HEK293 (cell line): ENCODE measurements around the gene PLA2G4D.

Experiments
- CTCF ChIA-PET: fragments of 350-600 bp; formaldehyde crosslinking; extraction: SDS; loops from one replicate; lab custom pipeline; 2021; ENCODE audit warnings: antibody characterized with exemption; lab: Yijun Ruan, JAX
- POLR2A ChIA-PET: fragments of 300-600 bp; formaldehyde crosslinking; extraction: SDS; loops from one replicate; lab custom pipeline; 2020; ENCODE audit warnings: antibody characterized with exemption, inconsistent platforms; lab: Yijun Ruan, JAX
- H3K27ac ChIP-seq: fragments of 200-500 bp; sonication (Bioruptor generic); 2 replicates; pipeline ENCODE4 v1.5.1; 2014; ENCODE audit warnings: low read depth, low read length, control low read depth, inconsistent platforms; ENCODE audit errors: extremely low read depth
- H3K36me3 ChIP-seq, 2 experiments: fragments of 200-500 bp in 1 of 2; sonication (Bioruptor generic) in 1 of 2; 1 replicate in 1 of 2; 2 replicates in 1 of 2; pipeline ENCODE4 v1.5.1; 2014 to 2017; ENCODE audit warnings: inconsistent platforms in 2 of 2, low read length in 2 of 2; ENCODE audit not compliant: control insufficient read depth in 2 of 2, insufficient read depth in 1 of 2
- H3K4me1 ChIP-seq: fragments of 200-500 bp; sonication (Bioruptor generic); 2 replicates; pipeline ENCODE4 v1.5.1; 2014; ENCODE audit warnings: mild to moderate bottlenecking, low read length, inconsistent platforms; ENCODE audit not compliant: control insufficient read depth, insufficient read depth
- H3K4me3 ChIP-seq: 2 replicates; pipeline ENCODE4 v1.5.1; 2011; ENCODE audit warnings: low read depth, mild to moderate bottlenecking, control low read depth, low read length, moderate library complexity
- H3K9me3 ChIP-seq: fragments of 200-500 bp; sonication (Bioruptor generic); 2 replicates; pipeline ENCODE4 v1.5.1; 2014; ENCODE audit warnings: low read depth, low read length, inconsistent platforms; ENCODE audit not compliant: control insufficient read depth, insufficient read depth
- ZBTB17 ChIP-seq: fragments of 450-650 bp; formaldehyde crosslinking; IDR thresholded peaks from 2 replicates; pipeline ENCODE4 v1.5.1; 2016; ENCODE audit warnings: missing biosample characterization, missing genetic modification characterization
- ZNF114 ChIP-seq: fragments of 450-650 bp; formaldehyde crosslinking; IDR thresholded peaks from 2 replicates; pipeline ENCODE4 v1.5.0; 2017; ENCODE audit warnings: missing biosample characterization, missing genetic modification characterization
- ZNF16 ChIP-seq: fragments of 450-650 bp; formaldehyde crosslinking; IDR thresholded peaks from 2 replicates; pipeline ENCODE4 v1.5.1; 2016; ENCODE audit warnings: low read depth, missing biosample characterization, missing genetic modification characterization
- ZNF174 ChIP-seq: fragments of 450-650 bp; formaldehyde crosslinking; IDR thresholded peaks from 2 replicates; pipeline ENCODE4 v1.5.0; 2017; ENCODE audit warnings: missing biosample characterization, mild to moderate bottlenecking, missing genetic modification characterization
- ZNF341 ChIP-seq: fragments of 450-650 bp; formaldehyde crosslinking; IDR thresholded peaks from 2 replicates; pipeline ENCODE4; 2016; ENCODE audit warnings: low read depth, missing biosample characterization, missing genetic modification characterization
- ZNF350 ChIP-seq: fragments of 450-650 bp; formaldehyde crosslinking; IDR thresholded peaks from 2 replicates; pipeline ENCODE4 v1.5.0; 2017; ENCODE audit warnings: missing biosample characterization, mild to moderate bottlenecking, missing genetic modification characterization
- ZNF366 ChIP-seq: fragments of 450-650 bp; formaldehyde crosslinking; conservative IDR thresholded peaks from 2 replicates; pipeline ENCODE4 v1.5.1; 2016; ENCODE audit warnings: missing biosample characterization, missing genetic modification characterization
- ZNF426 ChIP-seq: fragments of 450-650 bp; formaldehyde crosslinking; IDR thresholded peaks from 2 replicates; pipeline ENCODE4 v1.5.1; 2017; ENCODE audit warnings: missing biosample characterization, missing genetic modification characterization, mild to moderate bottlenecking, inconsistent platforms, moderate library complexity
- ZNF48 ChIP-seq: fragments of 450-650 bp; formaldehyde crosslinking; IDR thresholded peaks from 2 replicates; pipeline ENCODE4 v1.5.1; 2016; ENCODE audit warnings: missing biosample characterization, missing genetic modification characterization
- ZNF514 ChIP-seq: fragments of 450-650 bp; formaldehyde crosslinking; IDR thresholded peaks from 2 replicates; pipeline ENCODE4 v1.5.1; 2016; ENCODE audit warnings: missing biosample characterization, missing genetic modification characterization
- ZNF530 ChIP-seq: fragments of 450-650 bp; formaldehyde crosslinking; IDR thresholded peaks from 2 replicates; pipeline ENCODE4 v1.5.1; 2016; ENCODE audit warnings: low read depth, missing biosample characterization, missing genetic modification characterization
- ZNF549 ChIP-seq: fragments of 450-650 bp; IDR thresholded peaks from 2 replicates; pipeline ENCODE4 v1.5.1; 2018; ENCODE audit warnings: missing biosample characterization, missing genetic modification characterization, mild to moderate bottlenecking, inconsistent platforms, moderate library complexity
- ZNF621 ChIP-seq: fragments of 450-650 bp; formaldehyde crosslinking; IDR thresholded peaks from 2 replicates; pipeline ENCODE4 v1.5.1; 2017; ENCODE audit warnings: missing biosample characterization, missing genetic modification characterization
- ZNF629 ChIP-seq: fragments of 450-650 bp; formaldehyde crosslinking; IDR thresholded peaks from 2 replicates; pipeline ENCODE4 v1.5.1; 2017; ENCODE audit warnings: missing biosample characterization, missing genetic modification characterization
- ZNF654 ChIP-seq: fragments of 450-650 bp; formaldehyde crosslinking; IDR thresholded peaks from 2 replicates; pipeline ENCODE4 v1.5.1; 2016; ENCODE audit warnings: low read depth, missing biosample characterization, missing genetic modification characterization
- ZNF837 ChIP-seq: fragments of 450-650 bp; formaldehyde crosslinking; IDR thresholded peaks from 2 replicates; pipeline ENCODE4 v1.5.1; 2016; ENCODE audit warnings: missing biosample characterization, missing genetic modification characterization
- ZSCAN16 ChIP-seq: fragments of 450-650 bp; formaldehyde crosslinking; IDR thresholded peaks from 2 replicates; pipeline ENCODE4 v1.5.1; 2016; ENCODE audit warnings: missing biosample characterization, missing genetic modification characterization
- ZSCAN30 ChIP-seq: fragments of 450-650 bp; IDR thresholded peaks from 2 replicates; pipeline ENCODE4 v1.5.1; 2018; ENCODE audit warnings: missing biosample characterization, mild to moderate bottlenecking, missing genetic modification characterization, moderate library complexity
- TF ChIP-seq, protein P1 (sequence below): fragments of 450-650 bp; formaldehyde crosslinking; IDR thresholded peaks from 2 replicates; pipeline ENCODE4 v1.5.1; 2016; ENCODE audit warnings: missing biosample characterization, missing genetic modification characterization
- TF ChIP-seq, protein P2 (sequence below): fragments of 450-650 bp; formaldehyde crosslinking; IDR thresholded peaks from 2 replicates; pipeline ENCODE4 v1.5.1; 2016; ENCODE audit warnings: missing biosample characterization, missing genetic modification characterization, low read depth
- TF ChIP-seq, protein P3 (sequence below): fragments of 450-650 bp; formaldehyde crosslinking; IDR thresholded peaks from 2 replicates; pipeline ENCODE4 v1.5.1; 2016; ENCODE audit warnings: missing biosample characterization, missing genetic modification characterization
- TF ChIP-seq, protein P4 (sequence below): fragments of 450-650 bp; formaldehyde crosslinking; IDR thresholded peaks from 2 replicates; pipeline ENCODE4 v1.5.1; 2017; ENCODE audit warnings: missing biosample characterization, missing genetic modification characterization
- TF ChIP-seq, protein P5 (sequence below): fragments of 450-650 bp; formaldehyde crosslinking; IDR thresholded peaks from 2 replicates; pipeline ENCODE4 v1.5.1; 2016; ENCODE audit warnings: missing biosample characterization, missing genetic modification characterization
- TF ChIP-seq, protein P6 (sequence below): fragments of 450-650 bp; formaldehyde crosslinking; IDR thresholded peaks from 2 replicates; pipeline ENCODE4 v1.5.1; 2016; ENCODE audit warnings: missing biosample characterization, missing genetic modification characterization, borderline replicate concordance

PLA2G4D gene

DNA sequence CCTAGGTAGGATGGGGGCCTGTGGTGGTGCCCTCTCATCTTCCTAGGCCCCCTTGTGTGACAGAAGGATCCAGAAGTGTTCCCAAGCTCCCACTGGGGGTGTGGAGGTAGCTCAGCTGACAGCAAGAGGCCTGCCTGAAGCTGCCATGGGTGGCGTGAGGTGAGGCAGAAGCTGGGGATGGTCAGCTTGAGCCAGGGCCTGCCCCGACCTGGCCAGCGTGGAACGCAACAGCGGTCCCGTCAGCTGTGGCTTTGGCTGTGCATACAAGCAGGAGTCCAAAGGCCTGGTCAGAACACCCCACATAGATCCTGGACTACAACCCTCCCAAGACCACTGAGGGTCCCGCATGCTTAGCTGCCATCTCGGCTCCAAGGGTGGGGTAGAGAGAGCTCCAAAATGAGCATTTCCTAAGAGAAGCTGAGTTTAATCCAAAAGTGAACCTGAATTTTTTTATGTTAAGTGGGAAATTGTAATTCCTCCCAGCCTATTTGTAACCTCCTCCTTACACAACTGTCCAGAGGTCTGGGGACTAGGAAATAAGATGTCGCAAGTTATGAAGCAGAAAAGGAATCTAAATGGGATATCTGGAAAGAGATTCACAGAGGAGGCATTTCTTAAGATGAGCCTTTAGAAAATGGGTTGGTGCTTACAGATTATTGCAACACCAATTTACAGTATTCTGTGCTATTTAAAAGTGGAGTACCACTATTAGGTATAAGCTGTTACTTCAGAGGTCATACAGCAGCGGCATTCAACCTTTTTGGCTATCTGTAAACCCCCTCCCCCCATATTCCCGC is 9.9 kb upstream of the PLA2G4D start:
- Histone ChIP-seq H3K27ac (no peak overlapping the region), H3K4me3 (no peak overlapping the region), H3K9me3 (no peaks in the 10 kb centered on the region), H3K4me1 (no peaks in the 10 kb centered on the region), H3K36me3 (no peaks in the 10 kb centered on the region)
- TF ChIP-seq ZSCAN16 = no peak
- no peak for TF ChIP-seq ZNF549 (tag by site-specific recombination)
- TF ChIP-seq ZNF366 = no peak
- TF ChIP-seq ZNF174 = no peak
- no peak for TF ChIP-seq ZNF514 (tag by site-specific recombination)
- TF ChIP-seq ZNF621 = no peak
- TF ChIP-seq, protein P1, sequence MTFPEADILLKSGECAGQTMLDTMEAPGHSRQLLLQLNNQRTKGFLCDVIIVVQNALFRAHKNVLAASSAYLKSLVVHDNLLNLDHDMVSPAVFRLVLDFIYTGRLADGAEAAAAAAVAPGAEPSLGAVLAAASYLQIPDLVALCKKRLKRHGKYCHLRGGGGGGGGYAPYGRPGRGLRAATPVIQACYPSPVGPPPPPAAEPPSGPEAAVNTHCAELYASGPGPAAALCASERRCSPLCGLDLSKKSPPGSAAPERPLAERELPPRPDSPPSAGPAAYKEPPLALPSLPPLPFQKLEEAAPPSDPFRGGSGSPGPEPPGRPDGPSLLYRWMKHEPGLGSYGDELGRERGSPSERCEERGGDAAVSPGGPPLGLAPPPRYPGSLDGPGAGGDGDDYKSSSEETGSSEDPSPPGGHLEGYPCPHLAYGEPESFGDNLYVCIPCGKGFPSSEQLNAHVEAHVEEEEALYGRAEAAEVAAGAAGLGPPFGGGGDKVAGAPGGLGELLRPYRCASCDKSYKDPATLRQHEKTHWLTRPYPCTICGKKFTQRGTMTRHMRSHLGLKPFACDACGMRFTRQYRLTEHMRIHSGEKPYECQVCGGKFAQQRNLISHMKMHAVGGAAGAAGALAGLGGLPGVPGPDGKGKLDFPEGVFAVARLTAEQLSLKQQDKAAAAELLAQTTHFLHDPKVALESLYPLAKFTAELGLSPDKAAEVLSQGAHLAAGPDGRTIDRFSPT (tag by site-specific recombination) = no peak
- no peak for TF ChIP-seq ZNF629
- TF ChIP-seq ZNF48 (tag by site-specific recombination) = no peak
- no peak for TF ChIP-seq ZNF530 (tag by site-specific recombination)
- no peak for TF ChIP-seq ZNF837 (tag by site-specific recombination)
- TF ChIP-seq ZNF16 (tag by site-specific recombination) = no peak
- TF ChIP-seq, protein P2, sequence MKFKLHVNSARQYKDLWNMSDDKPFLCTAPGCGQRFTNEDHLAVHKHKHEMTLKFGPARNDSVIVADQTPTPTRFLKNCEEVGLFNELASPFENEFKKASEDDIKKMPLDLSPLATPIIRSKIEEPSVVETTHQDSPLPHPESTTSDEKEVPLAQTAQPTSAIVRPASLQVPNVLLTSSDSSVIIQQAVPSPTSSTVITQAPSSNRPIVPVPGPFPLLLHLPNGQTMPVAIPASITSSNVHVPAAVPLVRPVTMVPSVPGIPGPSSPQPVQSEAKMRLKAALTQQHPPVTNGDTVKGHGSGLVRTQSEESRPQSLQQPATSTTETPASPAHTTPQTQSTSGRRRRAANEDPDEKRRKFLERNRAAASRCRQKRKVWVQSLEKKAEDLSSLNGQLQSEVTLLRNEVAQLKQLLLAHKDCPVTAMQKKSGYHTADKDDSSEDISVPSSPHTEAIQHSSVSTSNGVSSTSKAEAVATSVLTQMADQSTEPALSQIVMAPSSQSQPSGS (tag by site-specific recombination) = no peak
- no peak for TF ChIP-seq ZNF114 (tag by site-specific recombination)
- ChIA-PET POLR2A (no interaction called here), CTCF (interaction anchor here (0.6 to 0.8 kb wide), 2 partner anchors 20 to 26 kb away, joined by 3 to 5 read pairs; no protein-coding TSS in a partner anchor)

DNA sequence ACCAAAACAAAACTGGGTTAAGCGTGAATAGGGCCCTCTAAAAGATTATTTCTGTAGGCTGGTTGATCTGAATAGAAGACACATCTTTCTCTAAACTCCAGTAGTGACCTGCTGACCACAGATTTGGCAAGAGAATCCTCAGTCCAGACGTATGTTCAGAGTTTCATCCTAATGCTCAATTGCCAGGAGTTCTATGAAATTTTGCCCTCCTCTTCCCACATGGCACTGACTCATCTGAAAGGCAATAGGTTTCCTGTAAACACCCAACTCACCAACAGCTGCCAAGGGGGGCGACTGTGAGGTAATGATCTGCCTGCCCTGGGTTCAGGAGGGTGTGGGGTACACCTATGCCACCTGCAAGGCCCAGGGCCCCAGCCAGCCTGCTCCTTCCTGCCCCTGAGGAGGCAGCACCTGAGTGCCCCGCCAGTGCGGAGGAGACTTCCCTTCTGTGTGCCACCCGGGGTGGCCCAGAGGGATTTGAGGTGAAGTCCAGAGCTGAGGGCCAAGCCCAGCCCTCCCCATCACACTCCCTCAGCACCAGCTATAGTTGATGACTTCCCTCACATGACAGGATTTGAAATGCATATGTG is 8.4 kb upstream of the PLA2G4D start:
- H3K9me3 ChIP-seq = no peaks in the 10 kb centered on the region
- ChIA-PET POLR2A (no interaction called here), CTCF (no interaction called here)
- H3K4me1 ChIP-seq = no peaks in the 10 kb centered on the region
- H3K27ac ChIP-seq = no peak overlapping the region
- no peak overlapping the region for H3K4me3 ChIP-seq
- H3K36me3 ChIP-seq = no peaks in the 10 kb centered on the region
- TF ChIP-seq ZNF350 (tag by site-specific recombination) (no peak), ZNF654 (tag by site-specific recombination) (no peak), ZSCAN16 (no peak), ZNF426 (tag by site-specific recombination) (no peak), ZNF341 (no peak), ZSCAN30 (tag by site-specific recombination) (no peak), ZBTB17 (no peak), ZNF514 (tag by site-specific recombination) (no peak)
- TF ChIP-seq, protein P3, sequence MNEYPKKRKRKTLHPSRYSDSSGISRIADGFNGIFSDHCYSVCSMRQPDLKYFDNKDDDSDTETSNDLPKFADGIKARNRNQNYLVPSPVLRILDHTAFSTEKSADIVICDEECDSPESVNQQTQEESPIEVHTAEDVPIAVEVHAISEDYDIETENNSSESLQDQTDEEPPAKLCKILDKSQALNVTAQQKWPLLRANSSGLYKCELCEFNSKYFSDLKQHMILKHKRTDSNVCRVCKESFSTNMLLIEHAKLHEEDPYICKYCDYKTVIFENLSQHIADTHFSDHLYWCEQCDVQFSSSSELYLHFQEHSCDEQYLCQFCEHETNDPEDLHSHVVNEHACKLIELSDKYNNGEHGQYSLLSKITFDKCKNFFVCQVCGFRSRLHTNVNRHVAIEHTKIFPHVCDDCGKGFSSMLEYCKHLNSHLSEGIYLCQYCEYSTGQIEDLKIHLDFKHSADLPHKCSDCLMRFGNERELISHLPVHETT (tag by site-specific recombination) = no peak
- TF ChIP-seq, protein P4, sequence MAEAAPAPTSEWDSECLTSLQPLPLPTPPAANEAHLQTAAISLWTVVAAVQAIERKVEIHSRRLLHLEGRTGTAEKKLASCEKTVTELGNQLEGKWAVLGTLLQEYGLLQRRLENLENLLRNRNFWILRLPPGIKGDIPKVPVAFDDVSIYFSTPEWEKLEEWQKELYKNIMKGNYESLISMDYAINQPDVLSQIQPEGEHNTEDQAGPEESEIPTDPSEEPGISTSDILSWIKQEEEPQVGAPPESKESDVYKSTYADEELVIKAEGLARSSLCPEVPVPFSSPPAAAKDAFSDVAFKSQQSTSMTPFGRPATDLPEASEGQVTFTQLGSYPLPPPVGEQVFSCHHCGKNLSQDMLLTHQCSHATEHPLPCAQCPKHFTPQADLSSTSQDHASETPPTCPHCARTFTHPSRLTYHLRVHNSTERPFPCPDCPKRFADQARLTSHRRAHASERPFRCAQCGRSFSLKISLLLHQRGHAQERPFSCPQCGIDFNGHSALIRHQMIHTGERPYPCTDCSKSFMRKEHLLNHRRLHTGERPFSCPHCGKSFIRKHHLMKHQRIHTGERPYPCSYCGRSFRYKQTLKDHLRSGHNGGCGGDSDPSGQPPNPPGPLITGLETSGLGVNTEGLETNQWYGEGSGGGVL (tag by site-specific recombination) = no peak
- TF ChIP-seq, protein P5, sequence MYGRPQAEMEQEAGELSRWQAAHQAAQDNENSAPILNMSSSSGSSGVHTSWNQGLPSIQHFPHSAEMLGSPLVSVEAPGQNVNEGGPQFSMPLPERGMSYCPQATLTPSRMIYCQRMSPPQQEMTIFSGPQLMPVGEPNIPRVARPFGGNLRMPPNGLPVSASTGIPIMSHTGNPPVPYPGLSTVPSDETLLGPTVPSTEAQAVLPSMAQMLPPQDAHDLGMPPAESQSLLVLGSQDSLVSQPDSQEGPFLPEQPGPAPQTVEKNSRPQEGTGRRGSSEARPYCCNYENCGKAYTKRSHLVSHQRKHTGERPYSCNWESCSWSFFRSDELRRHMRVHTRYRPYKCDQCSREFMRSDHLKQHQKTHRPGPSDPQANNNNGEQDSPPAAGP (tag by site-specific recombination) = no peak
- TF ChIP-seq, protein P6, sequence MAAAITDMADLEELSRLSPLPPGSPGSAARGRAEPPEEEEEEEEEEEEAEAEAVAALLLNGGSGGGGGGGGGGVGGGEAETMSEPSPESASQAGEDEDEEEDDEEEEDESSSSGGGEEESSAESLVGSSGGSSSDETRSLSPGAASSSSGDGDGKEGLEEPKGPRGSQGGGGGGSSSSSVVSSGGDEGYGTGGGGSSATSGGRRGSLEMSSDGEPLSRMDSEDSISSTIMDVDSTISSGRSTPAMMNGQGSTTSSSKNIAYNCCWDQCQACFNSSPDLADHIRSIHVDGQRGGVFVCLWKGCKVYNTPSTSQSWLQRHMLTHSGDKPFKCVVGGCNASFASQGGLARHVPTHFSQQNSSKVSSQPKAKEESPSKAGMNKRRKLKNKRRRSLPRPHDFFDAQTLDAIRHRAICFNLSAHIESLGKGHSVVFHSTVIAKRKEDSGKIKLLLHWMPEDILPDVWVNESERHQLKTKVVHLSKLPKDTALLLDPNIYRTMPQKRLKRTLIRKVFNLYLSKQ = no peak
